ENCODE data around the gene SHH.

- TF ChIP-seq CTCF (conservative IDR thresholded peaks at IDR 0.05) (no peak), ZFX (IDR thresholded peaks at IDR 0.05) (no peak)
Measured at GRCh38 chr7:155788616-155789000, 23.7 kb downstream of the SHH start.

Data from C4-2B (cell line).